Neural crest cell (in vitro differentiated cells): Measurements from ENCODE around the gene GGA3. TPM values are rescaled to one million over a fixed set of nuclear protein-coding genes. Genes with fewer than 3 reads are reported as not detected.

Source experiments
- DNase-seq: peaks from one replicate; pipeline ENCODE4 v3.0.0; 2021; ENCODE audit warnings: low read depth, mixed read lengths, low spot score
- H3K27ac Mint-ChIP-seq: one replicate; pipeline ENCODE4 v1.8.0; 2021; ENCODE audit warnings: mild to moderate bottlenecking, mixed read lengths; ENCODE audit not compliant: unreplicated experiment
- H3K27me3 Mint-ChIP-seq: 2 replicates; pipeline ENCODE4 v1.8.0; 2021; ENCODE audit warnings: low read depth, mild to moderate bottlenecking, mixed read lengths
- H3K36me3 Mint-ChIP-seq: 2 replicates; pipeline ENCODE4 v1.8.0; 2021; ENCODE audit warnings: low read depth, mild to moderate bottlenecking, mixed read lengths
- H3K4me1 Mint-ChIP-seq: 2 replicates; pipeline ENCODE4 v1.8.0; 2021; ENCODE audit warnings: mixed read lengths
- H3K4me3 Mint-ChIP-seq: one replicate; pipeline ENCODE4 v1.8.0; 2021; ENCODE audit warnings: mild to moderate bottlenecking, mixed read lengths
- H3K9me3 Mint-ChIP-seq: 2 replicates; pipeline ENCODE4 v1.8.0; 2021; ENCODE audit warnings: mixed read lengths
- CTCF ChIP-seq: fragments of 200-600 bp; sonication (generic); conservative IDR thresholded peaks from 2 replicates; pipeline ENCODE4 v1.5.0; 2021; ENCODE audit warnings: antibody characterized with exemption, mild to moderate bottlenecking
- total RNA-seq: library from RNA; stranded (reverse); gene quantifications from 2 replicates; pipeline ENCODE4 v1.2.1, GENCODE V29; 2021

Gene GGA3
- total RNA-seq, 1 donor from 2014 or later: 59.0 TPM

- Mint-ChIP-seq H3K9me3 (no peaks in the 10 kb centered on the region), H3K27ac (no peak overlapping the region), H3K4me1 (no peaks in the 10 kb centered on the region), H3K27me3 (no peaks in the 10 kb centered on the region), H3K36me3 (peaks cover 3% of the 10 kb centered on the region), H3K4me3 (no peak overlapping the region)
- no peak for DNase-seq
- no peak for TF ChIP-seq CTCF
Measured at GRCh38 chr17:75277664-75278071, 16.3 kb upstream of the GGA3 start.

GRCh38 chr17:75273977-75274708 is 12.7 kb upstream of the GGA3 start:
- Mint-ChIP-seq H3K4me1 (peaks cover 15% of the 10 kb centered on the region), H3K36me3 (peaks cover 3% of the 10 kb centered on the region), H3K27ac (no peak overlapping the region), H3K4me3 (peak overlapping the region; percentile 58), H3K27me3 (no peaks in the 10 kb centered on the region), H3K9me3 (no peaks in the 10 kb centered on the region)
- DNase-seq: no peak
- no peak for TF ChIP-seq CTCF

DNA sequence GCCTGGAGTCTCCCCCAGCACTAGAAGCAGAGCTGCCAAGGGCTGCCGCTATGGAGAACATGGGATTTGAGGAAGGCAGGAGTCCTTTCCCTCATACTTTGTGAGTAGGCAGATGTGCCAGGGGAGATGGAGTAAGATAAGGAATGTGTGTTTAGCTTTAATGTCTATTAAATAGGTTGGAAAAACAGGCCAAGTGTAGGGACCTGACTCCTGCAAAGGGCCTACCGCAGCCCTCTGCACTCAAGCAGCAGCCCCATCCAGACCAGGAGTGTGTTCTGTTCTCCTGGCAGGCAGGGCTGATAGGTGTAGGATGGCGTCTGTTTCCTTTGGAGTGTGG is 11.4 kb upstream of the GGA3 start:
- peaks cover 17% of the 10 kb centered on the region for H3K4me1 Mint-ChIP-seq
- no peaks in the 10 kb centered on the region for H3K27me3 Mint-ChIP-seq
- peaks cover 3% of the 10 kb centered on the region for H3K36me3 Mint-ChIP-seq
- no peak overlapping the region for H3K27ac Mint-ChIP-seq
- no peaks in the 10 kb centered on the region for H3K9me3 Mint-ChIP-seq
- DNase-seq: no peak
- no peak for TF ChIP-seq CTCF
- H3K4me3 Mint-ChIP-seq: peak overlapping the region; percentile 53

DNA sequence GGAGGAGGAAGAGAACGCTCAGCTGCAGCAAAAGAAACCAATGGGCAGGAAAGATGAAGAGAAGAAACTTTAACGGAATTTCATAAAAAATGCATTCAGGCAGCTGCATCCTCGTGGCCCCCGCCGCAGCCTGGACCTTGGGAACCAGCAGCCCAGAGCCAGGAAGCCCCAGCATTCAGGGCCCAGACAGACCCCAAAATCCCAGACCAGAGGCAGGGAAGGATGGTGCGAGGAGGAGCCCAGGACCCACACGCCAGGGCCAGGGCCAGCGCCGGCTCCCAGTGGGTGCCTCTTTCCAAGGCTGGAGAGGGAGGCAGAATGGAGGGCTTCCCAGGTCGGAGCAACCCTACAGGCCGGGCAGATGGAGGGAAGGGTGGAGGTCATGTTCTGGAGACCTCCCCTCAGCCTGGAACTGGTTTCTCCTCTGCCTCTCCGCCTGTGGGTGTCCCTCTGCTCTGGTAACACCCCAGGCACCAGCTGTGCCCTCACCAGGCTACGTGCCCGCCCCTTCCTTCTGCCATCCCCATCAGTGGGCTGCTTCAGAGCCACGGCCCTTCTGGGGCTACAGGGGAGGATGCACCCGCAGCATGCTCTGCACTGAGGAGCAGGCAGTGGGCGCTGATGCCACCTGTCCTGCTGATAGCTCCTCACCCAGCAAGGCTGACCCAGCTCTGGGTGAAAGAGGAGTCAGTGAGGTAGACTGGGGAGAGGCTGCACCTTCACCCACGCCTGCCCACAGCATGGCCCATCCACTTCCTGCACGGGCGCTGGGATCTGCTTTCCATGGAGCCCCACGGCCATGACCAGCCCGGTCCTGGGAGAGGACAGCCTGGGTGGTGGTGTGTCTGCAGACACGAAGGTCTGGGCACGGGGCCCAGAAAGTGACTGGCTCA is 10.8 kb upstream of the GGA3 start:
- Mint-ChIP-seq H3K9me3 (no peaks in the 10 kb centered on the region), H3K4me3 (peak overlapping the region; percentile 81), H3K36me3 (peaks cover 3% of the 10 kb centered on the region), H3K27me3 (no peaks in the 10 kb centered on the region), H3K4me1 (peaks cover 17% of the 10 kb centered on the region), H3K27ac (no peak overlapping the region)
- no peak for DNase-seq
- TF ChIP-seq CTCF: no peak

GRCh38 chr17:75271233-75271954 is 10.0 kb upstream of the GGA3 start:
- TF ChIP-seq CTCF: peak; percentile 78
- DNase-seq: peak; percentile 79
- peaks cover 3% of the 10 kb centered on the region for H3K36me3 Mint-ChIP-seq
- no peak overlapping the region for H3K27ac Mint-ChIP-seq
- H3K27me3 Mint-ChIP-seq: no peaks in the 10 kb centered on the region
- no peaks in the 10 kb centered on the region for H3K9me3 Mint-ChIP-seq
- H3K4me1 Mint-ChIP-seq: peaks cover 17% of the 10 kb centered on the region
- peak overlapping the region; percentile 81 for H3K4me3 Mint-ChIP-seq
